Spleen (tissue), 7 donors: ENCODE measurements around the gene KRTAP12-1.

Experiments
- CTCF ChIP-seq, 11 experiments: fragments of 200-600 bp in 7 of 11; fragments of 450-650 bp in 4 of 11; sonication (generic) in 4 of 11; IDR thresholded peaks in 8 of 11; conservative IDR thresholded peaks in 3 of 11; 1 replicate in 7 of 11; 2 replicates in 4 of 11; pipeline versions ENCODE4 v1.4.0 to v1.8.0; 2016 to 2021; ENCODE audit warnings: antibody characterized with exemption in 11 of 11, inconsistent platforms in 4 of 11, mild to moderate bottlenecking in 1 of 11
- POLR2A ChIP-seq, 3 donors: fragments of 450-650 bp; IDR thresholded peaks; one replicate each; pipeline ENCODE4 v1.5.1; 2017; ENCODE audit warnings: antibody characterized with exemption in 3 of 3, mild to moderate bottlenecking in 1 of 3
- donor health status: DM: no; HTN: no; CAD: no; lungs with moderate emphysema.
- donor health status: DM: no; HTN: no; CAD: no.
- donor health status: DM: no; HTN: no; CAD: no.

- TF ChIP-seq POLR2A (IDR thresholded peaks at IDR 0.05) (no peak), CTCF (IDR thresholded peaks at IDR 0.05 in 8 of 11, conservative IDR thresholded peaks at IDR 0.05 in 3 of 11) (no peak)
These were observed 28.9 kb upstream of the KRTAP12-1 start for GRCh38 chr21:44710756-44711326.
